ENCODE results near the gene SBNO2.

SBNO2 gene

GRCh38 chr19:1113986-1114483 is 60.0 kb downstream of the SBNO2 start:
- H3K4me1 ChIP-seq (ENCODE audit: control insufficient read depth, insufficient read depth, low read length) = no peaks in the 10 kb centered on the region
- no peaks in the 10 kb centered on the region for H3K9me3 ChIP-seq (ENCODE audit: control insufficient read depth, low read length)
- WGBS, 2 experiments = 96% methylated on average over 25 of the region's 25 CpGs
- no peak overlapping the region for H3K27ac ChIP-seq (ENCODE audit: insufficient read depth, low read depth, low read length, poor library complexity, severe bottlenecking)
- no peaks in the 10 kb centered on the region for H3K27me3 ChIP-seq (ENCODE audit: control insufficient read depth, insufficient read depth, low read length, poor library complexity, severe bottlenecking)
- H3K4me3 ChIP-seq (ENCODE audit: insufficient read depth, low read depth, low read length) = no peak overlapping the region
- H3K36me3 ChIP-seq (ENCODE audit: control insufficient read depth, insufficient read depth, low read length) = no peaks in the 10 kb centered on the region

- H3K27me3 ChIP-seq (ENCODE audit: control insufficient read depth, insufficient read depth, low read length, poor library complexity, severe bottlenecking) = no peaks in the 10 kb centered on the region
- no peak overlapping the region for H3K4me3 ChIP-seq (ENCODE audit: insufficient read depth, low read depth, low read length)
- H3K36me3 ChIP-seq (ENCODE audit: control insufficient read depth, insufficient read depth, low read length) = no peaks in the 10 kb centered on the region
- WGBS, 2 experiments = 58 to 59% methylated on average over 44 of the region's 44 CpGs
- H3K9me3 ChIP-seq (ENCODE audit: control insufficient read depth, low read length) = no peaks in the 10 kb centered on the region
- H3K4me1 ChIP-seq (ENCODE audit: control insufficient read depth, insufficient read depth, low read length) = no peaks in the 10 kb centered on the region
- peak overlapping the region; percentile 64 for H3K27ac ChIP-seq (ENCODE audit: insufficient read depth, low read depth, low read length, poor library complexity, severe bottlenecking)
Measured at GRCh38 chr19:1113030-1113985, 60.8 kb downstream of the SBNO2 start.

DNA sequence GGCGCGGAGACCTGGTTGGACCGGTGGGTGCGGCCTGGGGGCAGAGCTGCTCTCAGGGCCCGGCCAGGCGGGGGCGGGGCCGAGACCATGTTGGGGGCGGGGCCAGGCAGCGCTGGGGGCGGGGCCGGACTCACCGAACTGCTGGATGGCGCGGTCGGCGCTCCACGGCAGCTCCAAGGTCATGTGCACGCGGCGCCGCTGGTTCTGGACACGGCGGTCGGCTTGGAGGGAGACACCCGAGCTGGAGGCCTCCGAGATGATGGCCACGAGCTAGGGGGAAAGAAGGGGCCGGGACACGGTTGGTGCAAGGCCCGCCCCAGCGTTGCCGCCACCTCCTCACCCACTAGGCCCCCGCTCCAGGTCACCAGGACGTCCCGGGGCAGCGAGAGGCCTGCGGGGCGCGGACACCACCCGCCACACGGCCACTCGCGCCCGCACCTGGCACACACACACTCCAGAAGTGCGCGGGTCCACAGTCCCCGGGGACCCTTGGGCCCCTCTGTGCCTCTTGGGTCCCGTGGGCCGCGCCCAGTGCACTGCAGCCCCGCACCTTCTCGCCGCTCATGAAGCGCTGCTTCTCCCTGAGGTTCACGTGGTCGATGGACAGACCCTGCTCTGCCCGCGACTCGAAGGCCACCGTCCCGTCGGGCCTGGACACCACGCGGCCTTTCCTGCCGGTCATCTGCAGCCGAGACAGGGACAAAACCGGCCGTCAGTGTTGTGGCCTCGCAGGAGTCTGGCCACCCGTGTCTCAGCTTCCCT is 61.6 kb downstream of the SBNO2 start:
- no peaks in the 10 kb centered on the region for H3K27me3 ChIP-seq (ENCODE audit: control insufficient read depth, insufficient read depth, low read length, poor library complexity, severe bottlenecking)
- no peaks in the 10 kb centered on the region for H3K36me3 ChIP-seq (ENCODE audit: control insufficient read depth, insufficient read depth, low read length)
- no peak overlapping the region for H3K27ac ChIP-seq (ENCODE audit: insufficient read depth, low read depth, low read length, poor library complexity, severe bottlenecking)
- H3K4me3 ChIP-seq (ENCODE audit: insufficient read depth, low read depth, low read length) = no peak overlapping the region
- WGBS, 2 experiments = 88 to 89% methylated on average over 71 of the region's 71 CpGs
- no peaks in the 10 kb centered on the region for H3K4me1 ChIP-seq (ENCODE audit: control insufficient read depth, insufficient read depth, low read length)
- H3K9me3 ChIP-seq (ENCODE audit: control insufficient read depth, low read length) = no peaks in the 10 kb centered on the region

DNA sequence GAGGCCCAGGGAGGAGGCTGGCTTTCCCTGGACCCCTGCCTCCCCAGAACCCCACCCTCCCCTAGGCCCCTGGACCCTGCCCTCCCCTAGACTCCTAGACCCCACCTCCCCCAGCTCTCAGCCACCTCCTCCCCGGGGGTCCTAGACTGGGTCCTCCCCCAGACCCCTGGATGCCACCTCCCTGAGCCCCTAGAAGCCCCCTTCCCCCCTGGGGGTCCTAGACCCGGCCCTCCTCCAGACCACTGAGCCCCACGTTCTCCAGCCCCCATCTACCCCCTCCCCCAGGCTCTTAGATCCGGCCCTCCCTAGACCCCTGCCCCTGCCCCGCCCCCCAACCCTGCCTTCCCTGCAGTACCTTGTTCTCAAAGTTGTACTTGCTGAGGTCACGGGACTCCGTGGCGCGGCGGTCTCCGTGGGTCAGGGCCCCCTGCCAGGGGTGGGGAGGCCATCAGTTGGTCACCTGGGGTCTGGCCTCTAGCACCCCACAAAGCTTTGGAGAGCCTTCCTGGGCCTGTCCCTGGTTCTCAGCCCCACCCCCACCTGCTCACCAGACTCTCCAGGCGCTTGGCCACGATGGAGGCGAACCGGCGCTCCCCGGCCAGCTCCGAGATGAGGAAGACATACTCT is 62.3 kb downstream of the SBNO2 start:
- no peaks in the 10 kb centered on the region for H3K36me3 ChIP-seq (ENCODE audit: control insufficient read depth, insufficient read depth, low read length)
- H3K27me3 ChIP-seq (ENCODE audit: control insufficient read depth, insufficient read depth, low read length, poor library complexity, severe bottlenecking) = no peaks in the 10 kb centered on the region
- 89 to 92% methylated on average over 17 to 18 of the region's 18 CpGs for WGBS, 2 experiments
- H3K9me3 ChIP-seq (ENCODE audit: control insufficient read depth, low read length) = no peaks in the 10 kb centered on the region
- H3K4me3 ChIP-seq (ENCODE audit: insufficient read depth, low read depth, low read length) = no peak overlapping the region
- no peak overlapping the region for H3K27ac ChIP-seq (ENCODE audit: insufficient read depth, low read depth, low read length, poor library complexity, severe bottlenecking)
- no peaks in the 10 kb centered on the region for H3K4me1 ChIP-seq (ENCODE audit: control insufficient read depth, insufficient read depth, low read length)

DNA sequence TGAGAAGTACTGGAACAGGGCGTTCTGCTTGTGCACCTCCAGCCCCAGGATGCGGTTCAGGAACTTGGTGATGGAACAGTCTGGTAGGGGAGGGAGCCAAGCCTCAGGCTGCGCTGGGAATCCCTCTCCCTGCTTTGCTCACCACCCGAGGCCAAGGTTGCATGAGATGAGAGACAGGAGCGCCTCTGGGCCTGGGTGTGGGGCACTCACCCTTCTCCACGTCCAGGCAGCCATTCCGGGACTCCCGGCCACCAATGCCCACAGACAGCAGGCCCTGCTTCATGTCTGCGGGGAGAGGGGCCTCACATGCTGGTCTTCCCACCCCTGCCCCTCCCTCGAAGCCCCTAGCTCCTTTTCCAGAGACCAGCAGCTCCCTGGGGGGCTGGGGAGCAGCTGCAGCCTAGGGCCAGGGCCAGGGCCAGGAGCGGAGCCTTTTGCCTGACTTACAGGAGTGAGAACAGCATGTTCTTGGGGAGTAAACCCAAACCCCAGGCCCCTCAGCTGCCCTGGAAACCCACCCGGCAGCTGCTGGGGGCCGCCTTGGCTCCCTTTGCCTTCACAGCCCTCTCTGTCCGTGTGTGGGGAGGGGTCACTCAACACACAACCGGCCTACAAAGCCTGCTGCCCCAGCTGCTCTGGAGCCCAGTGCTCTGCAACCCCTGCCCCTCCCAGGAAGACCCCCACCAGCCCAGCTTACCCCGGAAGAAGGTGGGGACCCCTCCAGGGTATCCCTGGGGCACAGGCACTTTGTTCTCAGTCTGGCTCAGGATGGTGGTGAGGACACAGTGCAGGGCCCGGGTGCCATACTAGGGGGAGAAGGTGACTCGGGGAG is 63.0 kb downstream of the SBNO2 start:
- H3K36me3 ChIP-seq (ENCODE audit: control insufficient read depth, insufficient read depth, low read length) = no peaks in the 10 kb centered on the region
- no peak overlapping the region for H3K4me3 ChIP-seq (ENCODE audit: insufficient read depth, low read depth, low read length)
- H3K4me1 ChIP-seq (ENCODE audit: control insufficient read depth, insufficient read depth, low read length) = no peaks in the 10 kb centered on the region
- H3K27me3 ChIP-seq (ENCODE audit: control insufficient read depth, insufficient read depth, low read length, poor library complexity, severe bottlenecking) = no peaks in the 10 kb centered on the region
- 89 to 90% methylated on average over 18 of the region's 18 CpGs for WGBS, 2 experiments
- no peaks in the 10 kb centered on the region for H3K9me3 ChIP-seq (ENCODE audit: control insufficient read depth, low read length)
- H3K27ac ChIP-seq (ENCODE audit: insufficient read depth, low read depth, low read length, poor library complexity, severe bottlenecking) = no peak overlapping the region

- WGBS, 2 experiments = 95 to 96% methylated on average over 54 of the region's 54 CpGs
- Histone ChIP-seq H3K4me3 (ENCODE audit: insufficient read depth, low read depth, low read length) (no peak overlapping the region), H3K36me3 (ENCODE audit: control insufficient read depth, insufficient read depth, low read length) (no peaks in the 10 kb centered on the region), H3K9me3 (ENCODE audit: control insufficient read depth, low read length) (no peaks in the 10 kb centered on the region), H3K27me3 (ENCODE audit: control insufficient read depth, insufficient read depth, low read length, poor library complexity, severe bottlenecking) (no peaks in the 10 kb centered on the region), H3K27ac (ENCODE audit: insufficient read depth, low read depth, low read length, poor library complexity, severe bottlenecking) (no peak overlapping the region), H3K4me1 (ENCODE audit: control insufficient read depth, insufficient read depth, low read length) (peaks cover 3% of the 10 kb centered on the region)
Measured at GRCh38 chr19:1109697-1110671, 64.1 kb downstream of the SBNO2 start.

- Histone ChIP-seq H3K27me3 (ENCODE audit: control insufficient read depth, insufficient read depth, low read length, poor library complexity, severe bottlenecking) (no peaks in the 10 kb centered on the region), H3K4me1 (ENCODE audit: control insufficient read depth, insufficient read depth, low read length) (peaks cover 3% of the 10 kb centered on the region), H3K36me3 (ENCODE audit: control insufficient read depth, insufficient read depth, low read length) (no peaks in the 10 kb centered on the region), H3K9me3 (ENCODE audit: control insufficient read depth, low read length) (no peaks in the 10 kb centered on the region), H3K27ac (ENCODE audit: insufficient read depth, low read depth, low read length, poor library complexity, severe bottlenecking) (no peak overlapping the region), H3K4me3 (ENCODE audit: insufficient read depth, low read depth, low read length) (no peak overlapping the region)
- 94 to 95% methylated on average over 48 of the region's 48 CpGs for WGBS, 2 experiments
Measured at GRCh38 chr19:1109032-1109551, 65.0 kb downstream of the SBNO2 start.

GRCh38 chr19:1108291-1109031 is 65.6 kb downstream of the SBNO2 start:
- 95% methylated on average over 89 of the region's 89 CpGs for WGBS, 2 experiments
- H3K36me3 ChIP-seq (ENCODE audit: control insufficient read depth, insufficient read depth, low read length) = no peaks in the 10 kb centered on the region
- peaks cover 3% of the 10 kb centered on the region for H3K4me1 ChIP-seq (ENCODE audit: control insufficient read depth, insufficient read depth, low read length)
- no peak overlapping the region for H3K4me3 ChIP-seq (ENCODE audit: insufficient read depth, low read depth, low read length)
- H3K27me3 ChIP-seq (ENCODE audit: control insufficient read depth, insufficient read depth, low read length, poor library complexity, severe bottlenecking) = no peaks in the 10 kb centered on the region
- H3K27ac ChIP-seq (ENCODE audit: insufficient read depth, low read depth, low read length, poor library complexity, severe bottlenecking) = no peak overlapping the region
- H3K9me3 ChIP-seq (ENCODE audit: control insufficient read depth, low read length) = no peaks in the 10 kb centered on the region
